ENCODE measurements around the gene MAG. TPM values are rescaled to one million over a fixed set of nuclear protein-coding genes. Genes with fewer than 3 reads are reported as not detected.

Gene MAG
- total and polyA plus RNA-seq, 7 donors: 0.06 to 6.1 TPM; not detected in 5

DNA sequence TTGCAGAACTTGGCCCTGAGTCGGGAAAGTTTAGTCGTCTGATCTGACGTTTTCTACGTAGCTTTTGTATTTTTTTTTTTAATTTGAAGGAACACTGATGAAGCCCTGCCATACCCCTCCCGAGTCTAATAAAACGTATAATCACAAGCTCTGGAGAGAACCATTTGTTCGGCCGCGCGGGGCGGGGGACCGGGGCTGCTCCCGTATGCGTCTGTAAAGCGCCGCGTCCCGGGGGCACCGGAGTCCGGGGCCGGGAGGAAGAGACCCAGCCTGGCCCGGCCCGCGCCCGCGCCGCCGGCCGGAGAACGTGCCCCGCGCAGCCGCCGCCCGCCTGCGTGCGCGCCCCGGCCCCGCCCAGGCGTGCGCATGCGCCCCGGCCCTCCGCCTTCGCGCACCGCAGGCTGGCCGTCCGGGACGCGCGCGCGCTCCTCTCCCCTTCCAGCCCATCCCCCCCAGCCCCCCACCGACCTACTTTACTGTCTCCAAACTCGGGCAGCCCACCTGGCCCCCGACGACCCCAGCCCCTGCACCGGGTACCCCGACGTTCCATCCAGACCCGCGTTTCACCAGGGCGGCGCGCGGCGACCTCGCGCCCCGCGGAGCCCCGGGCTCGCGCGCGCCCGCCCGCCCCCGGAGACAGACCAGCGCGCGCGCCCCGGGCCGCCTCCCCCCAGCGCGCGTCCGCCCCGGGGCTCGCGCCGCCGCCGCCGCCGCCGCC lies 24.0 kb upstream of the MAG start:
- peak overlapping the region; percentile 66 to 91 (median 75) for H3K4me3 ChIP-seq
- no peaks in the 10 kb centered on the region for H3K9me3 ChIP-seq
- intact Hi-C loops (cut with DNase I): loop anchor here (10.0 kb wide), 2 partner anchors 123 to 347 kb away; partner anchors contain the start of genes FXYD7 and HAUS5
- H3K4me1 ChIP-seq: peaks cover 0 to 40% (median 28%) of the 10 kb centered on the region in 4 donors
- peaks cover 0 to 30% (median 21%) of the 10 kb centered on the region in 4 donors for H3K36me3 ChIP-seq
- WGBS, 2 donors: 0 to 1% methylated on average over 100 of the region's 100 CpGs
- DNase-seq: peak; percentile 85
- H3K27ac ChIP-seq: peak overlapping the region; percentile 91 to 98 (median 94)
- no peaks in the 10 kb centered on the region for H3K27me3 ChIP-seq
- TF ChIP-seq, protein P1, sequence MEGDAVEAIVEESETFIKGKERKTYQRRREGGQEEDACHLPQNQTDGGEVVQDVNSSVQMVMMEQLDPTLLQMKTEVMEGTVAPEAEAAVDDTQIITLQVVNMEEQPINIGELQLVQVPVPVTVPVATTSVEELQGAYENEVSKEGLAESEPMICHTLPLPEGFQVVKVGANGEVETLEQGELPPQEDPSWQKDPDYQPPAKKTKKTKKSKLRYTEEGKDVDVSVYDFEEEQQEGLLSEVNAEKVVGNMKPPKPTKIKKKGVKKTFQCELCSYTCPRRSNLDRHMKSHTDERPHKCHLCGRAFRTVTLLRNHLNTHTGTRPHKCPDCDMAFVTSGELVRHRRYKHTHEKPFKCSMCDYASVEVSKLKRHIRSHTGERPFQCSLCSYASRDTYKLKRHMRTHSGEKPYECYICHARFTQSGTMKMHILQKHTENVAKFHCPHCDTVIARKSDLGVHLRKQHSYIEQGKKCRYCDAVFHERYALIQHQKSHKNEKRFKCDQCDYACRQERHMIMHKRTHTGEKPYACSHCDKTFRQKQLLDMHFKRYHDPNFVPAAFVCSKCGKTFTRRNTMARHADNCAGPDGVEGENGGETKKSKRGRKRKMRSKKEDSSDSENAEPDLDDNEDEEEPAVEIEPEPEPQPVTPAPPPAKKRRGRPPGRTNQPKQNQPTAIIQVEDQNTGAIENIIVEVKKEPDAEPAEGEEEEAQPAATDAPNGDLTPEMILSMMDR (IDR thresholded peaks at IDR 0.05): no peak
- TF ChIP-seq POLR2A (IDR thresholded peaks at IDR 0.05) (peak; percentile 53 to 59), POLR2AphosphoS5 (IDR thresholded peaks at IDR 0.05) (peak; percentile 63 to 94 (median 79))

DNA sequence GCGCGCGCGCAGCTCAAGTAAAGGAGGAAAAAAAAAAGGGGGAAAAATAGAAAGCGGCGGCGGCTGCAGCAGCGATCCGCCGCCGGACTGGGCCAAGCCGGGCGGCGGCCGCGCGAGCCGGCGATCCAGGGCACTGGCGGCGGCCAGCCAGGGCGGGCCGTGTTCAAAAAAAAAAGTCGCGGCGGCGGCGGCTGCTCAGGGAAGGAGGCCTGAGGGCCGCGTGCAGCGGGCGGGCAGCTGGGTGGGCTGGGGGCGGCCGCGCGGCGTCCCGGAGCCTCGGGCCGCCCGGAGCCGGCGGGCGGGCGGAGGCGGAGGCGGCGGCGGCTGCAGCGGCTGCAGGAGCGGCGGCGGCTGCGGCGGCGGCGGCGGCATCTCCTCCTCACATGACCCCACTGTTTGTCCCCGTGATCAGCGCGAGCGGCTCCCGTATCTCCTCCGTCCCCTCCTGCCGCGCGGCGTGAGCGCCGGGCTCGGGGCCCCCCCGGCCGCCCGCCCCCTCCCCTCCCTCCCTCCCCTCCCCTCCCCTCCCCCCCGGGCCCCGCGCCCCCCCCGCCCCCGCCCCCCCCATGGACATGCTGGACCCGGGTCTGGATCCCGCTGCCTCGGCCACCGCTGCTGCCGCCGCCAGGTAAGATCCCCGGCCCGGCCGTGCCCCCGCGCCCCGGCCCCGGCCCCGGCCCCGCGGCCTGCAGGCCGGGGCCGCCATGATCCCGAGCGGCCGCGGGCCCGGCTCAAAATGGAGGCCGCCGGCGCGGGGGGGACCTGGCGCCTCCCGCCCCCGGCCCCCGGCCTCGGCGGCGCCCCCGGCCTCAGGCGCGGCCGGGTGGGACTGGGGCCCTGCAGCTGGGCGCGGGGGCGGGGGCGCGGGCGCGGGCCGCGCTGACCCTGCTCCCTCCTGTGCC lies 23.2 kb upstream of the MAG start, which contains the start of gene USF2:
Gene USF2 (plus strand): TSS at position 427 of the 902 bp plus-strand sequence. CDS start 140 bp downstream, at position 567.
- peak within 1 kb of the TSS; percentile 66 to 91 (median 75) for H3K4me3 ChIP-seq
- H3K36me3 ChIP-seq: peaks cover 0 to 38% (median 27%) of the 10 kb centered on the region in 4 donors
- WGBS, 2 donors: 1% methylated on average over 122 of the region's 126 CpGs
- no peaks in the 10 kb centered on the region for H3K27me3 ChIP-seq
- peaks cover 0 to 40% (median 28%) of the 10 kb centered on the region in 4 donors for H3K4me1 ChIP-seq
- intact Hi-C loops (cut with DNase I): loop anchor here (1.0 to 10.0 kb wide), 3 partner anchors 124 to 346 kb away; partner anchors contain the start of genes FXYD7 and HAUS5
- peak within 1 kb of the TSS; percentile 91 to 98 (median 94) for H3K27ac ChIP-seq
- TF ChIP-seq EP300 (IDR thresholded peaks at IDR 0.05) (no peak), POLR2A (IDR thresholded peaks at IDR 0.05) (no peak), POLR2AphosphoS5 (IDR thresholded peaks at IDR 0.05) (peak in 3 of 4 donors; percentile 22 to 48 (median 28))
- TF ChIP-seq, protein P1 (IDR thresholded peaks at IDR 0.05): no peak
- DNase-seq: peak; percentile 89
- no peaks in the 10 kb centered on the region for H3K9me3 ChIP-seq

DNA sequence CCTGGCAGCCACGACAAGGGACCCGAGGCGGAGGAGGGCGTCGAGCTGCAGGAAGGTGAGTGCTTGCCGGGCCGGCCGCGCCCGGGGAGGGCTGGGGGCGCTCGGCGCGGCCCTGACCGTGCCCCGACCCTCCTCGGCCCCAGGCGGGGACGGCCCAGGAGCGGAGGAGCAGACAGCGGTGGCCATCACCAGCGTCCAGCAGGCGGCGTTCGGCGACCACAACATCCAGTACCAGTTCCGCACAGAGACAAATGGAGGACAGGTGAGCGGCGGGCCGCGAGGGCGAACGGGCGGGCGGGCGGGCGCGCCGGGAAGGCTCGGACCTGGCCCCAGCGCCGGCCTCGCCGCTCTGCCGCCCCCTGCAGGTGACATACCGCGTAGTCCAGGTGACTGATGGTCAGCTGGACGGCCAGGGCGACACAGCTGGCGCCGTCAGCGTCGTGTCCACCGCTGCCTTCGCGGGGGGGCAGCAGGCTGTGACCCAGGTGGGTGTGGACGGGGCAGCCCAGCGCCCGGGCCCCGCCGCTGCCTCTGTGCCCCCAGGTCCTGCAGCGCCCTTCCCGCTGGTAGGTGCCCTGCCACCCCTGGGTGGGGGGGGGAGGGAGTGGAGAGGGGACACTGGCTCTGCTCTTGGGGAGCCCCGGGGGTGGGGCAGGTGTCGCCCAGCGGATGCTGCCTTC lies 22.4 kb upstream of the MAG start:
- TF ChIP-seq, protein P1 (IDR thresholded peaks at IDR 0.05): peak in 2 of 4 experiments; percentile 23 to 78
- no peak for TF ChIP-seq POLR2A (IDR thresholded peaks at IDR 0.05)
- peak in 1 of 4 donors; percentile 8 for TF ChIP-seq POLR2AphosphoS5 (IDR thresholded peaks at IDR 0.05)
- no peak for TF ChIP-seq EP300 (IDR thresholded peaks at IDR 0.05)
- Histone ChIP-seq H3K27ac (peak overlapping the region; percentile 91 to 95 (median 92)), H3K4me1 (peaks cover 0 to 40% (median 28%) of the 10 kb centered on the region in 4 donors), H3K27me3 (no peaks in the 10 kb centered on the region), H3K36me3 (peaks cover 0 to 46% (median 32%) of the 10 kb centered on the region in 4 donors), H3K9me3 (no peaks in the 10 kb centered on the region), H3K4me3 (peak overlapping the region; percentile 51 to 75 (median 70))
- 1 to 3% methylated on average over 66 of the region's 66 CpGs for WGBS, 2 donors
- DNase-seq: peak; percentile 92
- intact Hi-C loops (cut with DNase I): loop anchor here (1.0 to 10.0 kb wide), 3 partner anchors 125 to 345 kb away; partner anchors contain the start of genes FXYD7 and HAUS5

DNA sequence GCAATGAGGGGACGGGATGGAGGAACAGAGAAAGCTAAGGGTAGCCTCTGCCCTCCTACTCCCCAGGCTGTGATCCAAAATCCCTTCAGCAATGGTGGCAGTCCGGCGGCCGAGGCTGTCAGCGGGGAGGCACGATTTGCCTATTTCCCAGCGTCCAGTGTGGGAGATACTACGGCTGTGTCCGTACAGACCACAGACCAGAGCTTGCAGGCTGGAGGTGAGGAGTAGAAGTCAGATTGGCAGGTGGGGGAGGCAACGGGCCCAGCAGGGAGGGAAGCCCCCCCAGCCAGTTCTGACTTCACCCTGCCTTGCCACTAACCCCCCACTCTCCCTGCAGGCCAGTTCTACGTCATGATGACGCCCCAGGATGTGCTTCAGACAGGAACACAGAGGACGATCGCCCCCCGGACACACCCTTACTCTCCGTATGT lies 21.6 kb upstream of the MAG start:
- H3K4me3 ChIP-seq: no peak overlapping the region
- no peaks in the 10 kb centered on the region for H3K27me3 ChIP-seq
- H3K9me3 ChIP-seq: no peaks in the 10 kb centered on the region
- peak overlapping the region in 1 of 4 donors; percentile 93 for H3K27ac ChIP-seq
- DNase-seq: no peak
- intact Hi-C loops (cut with DNase I): no loop called here
- WGBS, 2 donors: 89 to 92% methylated on average over 16 of the region's 16 CpGs
- peaks cover 0 to 54% (median 32%) of the 10 kb centered on the region in 4 donors for H3K36me3 ChIP-seq
- no peak for TF ChIP-seq POLR2A (IDR thresholded peaks at IDR 0.05)
- TF ChIP-seq POLR2AphosphoS5 (IDR thresholded peaks at IDR 0.05): no peak
- TF ChIP-seq, protein P1 (IDR thresholded peaks at IDR 0.05): no peak
- no peak for TF ChIP-seq EP300 (IDR thresholded peaks at IDR 0.05)
- H3K4me1 ChIP-seq: peaks cover 0 to 33% (median 26%) of the 10 kb centered on the region in 4 donors

Data from sigmoid colon (tissue), 7 donors.